ENCODE data around the gene GLRX.

GRCh38 chr5:95773335-95774059 lies 49.0 kb downstream of the GLRX start:
- TF ChIP-seq CTCF (IDR thresholded peaks at IDR 0.05) (no peak), POLR2AphosphoS5 (IDR thresholded peaks at IDR 0.05; ENCODE audit: insufficient read depth in 1 of 2, low read depth in 1 of 2) (no peak)

Measured in vagina (tissue), 2 donors.